Heart right ventricle (tissue), 16 donors: ENCODE data around the gene ACTRT2. TPM values are rescaled to one million over a fixed set of nuclear protein-coding genes. Genes with fewer than 3 reads are reported as not detected.

Experiments
- ATAC-seq, 8 donors: fragments of 200-7000 bp; cut with Tn5 transposase; one replicate each; pipeline ENCODE4 v1.9.1; 2020; ENCODE audit warnings: mild to moderate bottlenecking in 8 of 8, moderate library complexity in 8 of 8, moderate number of reproducible peaks in 1 of 8
- DNase-seq, 2 donors: peaks; one replicate each; pipeline ENCODE4 v3.0.0-alpha.2; 2020
- H3K27ac ChIP-seq, 10 donors: fragments of 200-600 bp; sonication (generic) in 2 of 10; one replicate each; pipeline versions ENCODE4 v1.5.0 to v1.8.0; 2020 to 2022; ENCODE audit warnings: mild to moderate bottlenecking in 3 of 10
- H3K27me3 ChIP-seq, 7 donors: fragments of 200-600 bp; one replicate each; pipeline ENCODE4 v1.8.0; 2021 to 2022; ENCODE audit warnings: mild to moderate bottlenecking in 2 of 7
- H3K36me3 ChIP-seq, 9 donors: fragments of 200-600 bp; sonication (generic) in 1 of 9; one replicate each; pipeline versions ENCODE4 v1.5.0 to v1.8.0; 2020 to 2022; ENCODE audit warnings: mild to moderate bottlenecking in 2 of 9
- H3K4me1 ChIP-seq, 9 donors: fragments of 200-600 bp; sonication (generic) in 1 of 9; one replicate each; pipeline versions ENCODE4 v1.5.0 to v1.8.0; 2020 to 2022; ENCODE audit warnings: mild to moderate bottlenecking in 4 of 9
- H3K4me3 ChIP-seq, 10 donors: fragments of 200-600 bp; sonication (generic) in 2 of 10; one replicate each; pipeline versions ENCODE4 v1.5.0 to v1.8.0; 2020 to 2022; ENCODE audit warnings: mild to moderate bottlenecking in 7 of 10, moderate library complexity in 2 of 10
- H3K9me3 ChIP-seq, 11 donors: fragments of 200-600 bp in 10 of 11; sonication (generic) in 2 of 11; one replicate each; pipeline versions ENCODE4 v1.5.0 to v1.8.0; 2013 to 2022; ENCODE audit warnings: mild to moderate bottlenecking in 2 of 11, control low read depth in 1 of 11, moderate library complexity in 1 of 11
- CTCF ChIP-seq, 9 donors: fragments of 200-600 bp; sonication (generic) in 2 of 9; IDR thresholded peaks; one replicate each; pipeline versions ENCODE4 v1.5.0 to v1.8.0; 2021 to 2022; ENCODE audit warnings: antibody characterized with exemption in 9 of 9, mild to moderate bottlenecking in 5 of 9, moderate library complexity in 1 of 9
- WGBS, 2 donors: extraction: QIAGEN DNeasy Blood & Tissue Kit; methylation state at CpG; one replicate each; pipeline ENCODE4 v1.1.7; 2013; ENCODE audit warnings: inconsistent platforms in 1 of 2; 5-methylcytosine and 5-hydroxymethylcytosine counted together
- intact Hi-C, 10 donors: fragments of 100-400 bp; cut with DNase I; formaldehyde crosslinking; loops; one replicate each; pipeline versions ENCODE4 v1.11.1 to v1.14.2; 2022
- polyA plus RNA-seq, 2 donors: library from polyadenylated mRNA; stranded (reverse); fragments of 200-250 nt; gene quantifications; one replicate each; pipeline ENCODE4 v1.2.3, GENCODE V29; 2013
- total RNA-seq, 10 donors: library from RNA; stranded (reverse); fragmentation: NEBNext Ultra II Directional in 3 of 10; extraction: Animal tissue kit (Norgen Biotek cat#: 25700) in 3 of 10; gene quantifications; one replicate each; pipeline versions ENCODE4 v1.2.1 to v1.2.4, GENCODE V29; 2021 to 2023
- donor health status: Arrhythmogenic right ventricular cardiomyopathy.
- donor health status: ischemic (EF 13 %, LVEDD 7.1; RV severe dilation, severe dysfunction).
- donor health status: healthy with polysubstance abuse.
- donor health status: DM: no; HTN: yes; CAD: no.
- donor health status: DM: no; HTN: no; CAD: no.
- donor health status: ischemic (EF 25% LVEDD 6.9; RV normal size, moderate dysfunction).
- donor health status: ischemic (EF 25% LVEDD 5.7; RV mildly dilated, moderate dysfunction).
- donor health status: healthy.
- donor health status: DM: yes; HTN: yes; CAD: no.
- donor health status: Ischemic cardiomyopathy.
- donor health status: ischemic (EF 35%, LVEDD 5.7; RV mildly dilated, moderate dysfunction).
- donor health status: nonischemic (EF 11% LVEDD 7.7; RV severe dilation, severe dysfunction).
- donor health status: DM: yes; HTN: yes; CAD: no.
- donor health status: PGD.
- donor health status: ischemic (EF 29% LVEDD 5.4; RV normal size, mild dysfunction).
- donor health status: nonischemic (EF 23%, LVEDD 6.1; RV moderate dilation, normal function).

The ACTRT2 gene
- total and polyA plus RNA-seq, 12 donors = not detected

- ATAC-seq (no peak), DNase-seq (no peak)
- Histone ChIP-seq H3K36me3 (no peaks in the 10 kb centered on the region), H3K4me1 (peaks cover 0 to 3% (median 0%) of the 10 kb centered on the region in 9 donors), H3K4me3 (no peak overlapping the region), H3K27ac (no peak overlapping the region), H3K9me3 (no peaks in the 10 kb centered on the region), H3K27me3 (peaks cover 0 to 4% (median 0%) of the 10 kb centered on the region in 7 donors)
- intact Hi-C loops = no loop called here
- no peak for TF ChIP-seq CTCF (IDR thresholded peaks at IDR 0.05)
- 68 to 69% methylated on average over 7 of the region's 7 CpGs for WGBS, 2 donors
Observed at GRCh38 chr1:2977886-2978611, 43.2 kb upstream of the ACTRT2 start.

GRCh38 chr1:2978691-2979190 lies 42.5 kb upstream of the ACTRT2 start:
- Histone ChIP-seq H3K9me3 (no peaks in the 10 kb centered on the region), H3K36me3 (no peaks in the 10 kb centered on the region), H3K4me1 (peaks cover 0 to 3% (median 0%) of the 10 kb centered on the region in 9 donors), H3K27ac (no peak overlapping the region), H3K27me3 (peaks cover 0 to 6% (median 0%) of the 10 kb centered on the region in 7 donors), H3K4me3 (no peak overlapping the region)
- intact Hi-C loops = no loop called here
- DNase-seq = no peak
- TF ChIP-seq CTCF (IDR thresholded peaks at IDR 0.05) = no peak
- 88 to 92% methylated on average over 11 of the region's 11 CpGs for WGBS, 2 donors
- ATAC-seq = no peak

GRCh38 chr1:2979191-2980072 lies 41.8 kb upstream of the ACTRT2 start:
- H3K36me3 ChIP-seq = no peaks in the 10 kb centered on the region
- no peak overlapping the region for H3K27ac ChIP-seq
- ATAC-seq = peak in 2 of 8 donors; percentile 12 to 33
- no peak overlapping the region for H3K4me3 ChIP-seq
- no peak for DNase-seq
- H3K9me3 ChIP-seq = no peaks in the 10 kb centered on the region
- peaks cover 0 to 3% (median 0%) of the 10 kb centered on the region in 9 donors for H3K4me1 ChIP-seq
- TF ChIP-seq CTCF (IDR thresholded peaks at IDR 0.05) = no peak
- 76 to 82% methylated on average over 38 of the region's 38 CpGs for WGBS, 2 donors
- intact Hi-C loops = no loop called here
- peaks cover 0 to 7% (median 0%) of the 10 kb centered on the region in 7 donors for H3K27me3 ChIP-seq

- 61% methylated on average over 25 of the region's 25 CpGs for WGBS, 2 donors
- no peak overlapping the region for H3K4me3 ChIP-seq
- ATAC-seq = peak in 3 of 8 donors; percentile 29 to 44 (median 31)
- intact Hi-C loops = no loop called here
- no peaks in the 10 kb centered on the region for H3K36me3 ChIP-seq
- H3K27ac ChIP-seq = no peak overlapping the region
- H3K9me3 ChIP-seq = no peaks in the 10 kb centered on the region
- TF ChIP-seq CTCF (IDR thresholded peaks at IDR 0.05) = no peak
- H3K27me3 ChIP-seq = peaks cover 0 to 7% (median 0%) of the 10 kb centered on the region in 7 donors
- DNase-seq = no peak
- peaks cover 0 to 3% (median 0%) of the 10 kb centered on the region in 9 donors for H3K4me1 ChIP-seq
Observed at GRCh38 chr1:2980073-2980791, 41.0 kb upstream of the ACTRT2 start.
